Stimulated activated CD4-positive, alpha-beta T cell treated with anti-CD3 and anti-CD28 coated beads, Interleukin-4, amount 100 ng/mL, for 48 hours (primary cell): ENCODE data around the gene PRPF6.

ENCODE experiments used
- DNase-seq, 2 donors: peaks; one replicate each; pipeline ENCODE4 v3.0.0-alpha.2; 2020; ENCODE audit warnings: low read depth in 2 of 2

PRPF6 gene, protein sequence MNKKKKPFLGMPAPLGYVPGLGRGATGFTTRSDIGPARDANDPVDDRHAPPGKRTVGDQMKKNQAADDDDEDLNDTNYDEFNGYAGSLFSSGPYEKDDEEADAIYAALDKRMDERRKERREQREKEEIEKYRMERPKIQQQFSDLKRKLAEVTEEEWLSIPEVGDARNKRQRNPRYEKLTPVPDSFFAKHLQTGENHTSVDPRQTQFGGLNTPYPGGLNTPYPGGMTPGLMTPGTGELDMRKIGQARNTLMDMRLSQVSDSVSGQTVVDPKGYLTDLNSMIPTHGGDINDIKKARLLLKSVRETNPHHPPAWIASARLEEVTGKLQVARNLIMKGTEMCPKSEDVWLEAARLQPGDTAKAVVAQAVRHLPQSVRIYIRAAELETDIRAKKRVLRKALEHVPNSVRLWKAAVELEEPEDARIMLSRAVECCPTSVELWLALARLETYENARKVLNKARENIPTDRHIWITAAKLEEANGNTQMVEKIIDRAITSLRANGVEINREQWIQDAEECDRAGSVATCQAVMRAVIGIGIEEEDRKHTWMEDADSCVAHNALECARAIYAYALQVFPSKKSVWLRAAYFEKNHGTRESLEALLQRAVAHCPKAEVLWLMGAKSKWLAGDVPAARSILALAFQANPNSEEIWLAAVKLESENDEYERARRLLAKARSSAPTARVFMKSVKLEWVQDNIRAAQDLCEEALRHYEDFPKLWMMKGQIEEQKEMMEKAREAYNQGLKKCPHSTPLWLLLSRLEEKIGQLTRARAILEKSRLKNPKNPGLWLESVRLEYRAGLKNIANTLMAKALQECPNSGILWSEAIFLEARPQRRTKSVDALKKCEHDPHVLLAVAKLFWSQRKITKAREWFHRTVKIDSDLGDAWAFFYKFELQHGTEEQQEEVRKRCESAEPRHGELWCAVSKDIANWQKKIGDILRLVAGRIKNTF

GRCh38 chr20:63980806-63981728 lies at the start of gene PRPF6:
Gene PRPF6, plus strand, starts transcription at chr20:63981132. Its CDS starts 114 bp downstream, at chr20:63981246.
- peak; percentile 92 to 95 for DNase-seq

- DNase-seq, result no peak
Observed at GRCh38 chr20:63931735-63932134, 49.2 kb upstream of the PRPF6 start.

- DNase-seq, result no peak
Observed at GRCh38 chr20:63932606-63933160, 48.2 kb upstream of the PRPF6 start.

DNA sequence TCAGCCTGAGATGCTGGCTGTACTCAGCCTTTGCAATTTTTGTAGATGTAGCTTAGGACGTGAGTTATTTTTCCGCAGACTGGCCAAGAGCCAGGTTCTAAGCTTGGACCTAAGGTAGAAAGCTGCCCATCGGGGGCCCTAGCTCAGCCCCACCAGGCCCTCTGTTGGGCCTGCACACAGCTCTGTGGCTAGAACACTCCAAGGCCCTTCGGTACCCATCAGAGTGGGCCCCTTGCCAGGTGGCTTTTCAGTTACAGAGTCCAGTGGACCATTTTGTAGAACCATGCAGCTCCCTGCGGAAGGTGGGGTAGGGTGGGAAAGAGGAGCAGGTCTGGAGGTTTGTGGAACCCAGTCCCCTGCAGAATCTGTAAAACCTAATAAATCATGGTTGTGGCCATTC lies 47.3 kb upstream of the PRPF6 start:
- no peak for DNase-seq

DNA sequence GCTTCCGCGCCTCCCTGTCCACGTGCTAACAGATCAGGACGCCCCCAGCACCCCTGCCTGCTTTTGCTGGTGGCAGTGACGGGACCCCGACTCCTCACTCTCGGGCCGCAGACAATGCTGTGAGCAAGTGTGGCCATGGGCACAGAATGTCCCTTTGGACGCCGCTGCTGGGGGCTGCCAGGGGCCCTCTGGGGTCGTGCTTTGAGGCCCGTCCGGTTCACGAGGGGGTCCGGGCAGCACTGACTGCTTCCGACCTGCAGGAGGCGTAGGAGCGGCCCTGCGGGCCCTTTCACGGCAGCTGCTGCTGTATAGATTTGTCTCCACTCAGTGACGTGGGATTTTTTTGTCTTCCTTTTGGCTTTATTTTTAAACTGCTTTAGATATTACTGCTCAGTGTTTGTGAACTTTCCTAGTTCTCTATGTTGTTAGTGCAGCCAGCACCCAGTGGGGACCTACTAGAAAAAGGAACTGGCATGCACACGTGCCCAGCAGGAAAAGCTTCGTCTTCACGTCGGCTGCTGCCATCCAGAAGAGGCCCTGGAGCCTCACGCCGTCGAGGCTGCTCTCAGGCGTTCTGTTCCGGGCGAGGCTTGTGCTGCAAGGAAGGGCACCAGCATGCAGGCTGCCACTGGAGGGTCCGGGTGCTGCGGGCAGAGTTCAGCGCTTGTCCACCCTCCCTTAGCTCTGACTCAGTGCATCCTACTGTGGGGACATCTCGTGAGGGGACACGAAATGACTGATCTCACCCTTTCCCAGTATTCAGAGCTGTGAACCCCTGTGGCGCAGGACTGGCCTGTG lies 46.5 kb upstream of the PRPF6 start:
- DNase-seq, result no peak

DNA sequence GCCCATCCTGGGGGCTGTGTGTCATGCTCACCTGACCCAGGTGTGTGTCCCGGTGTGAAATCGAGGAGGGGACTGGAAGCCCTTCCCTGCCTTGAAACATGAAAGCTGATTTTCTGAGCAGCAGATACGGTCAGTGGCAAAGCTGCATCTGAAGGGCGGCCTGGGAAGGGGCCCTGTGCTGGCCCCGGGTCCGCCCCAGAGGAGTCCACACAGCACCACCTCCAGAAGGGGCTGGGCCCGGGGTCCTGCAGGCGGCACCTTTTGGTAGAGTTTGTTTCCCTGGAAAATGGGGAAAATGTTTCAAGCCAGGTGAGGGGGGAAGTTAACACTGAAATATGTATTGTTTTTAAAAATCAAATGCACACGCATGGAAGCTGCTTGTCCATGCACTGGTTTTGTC lies 45.5 kb upstream of the PRPF6 start:
- no peak for DNase-seq

GRCh38 chr20:63937596-63937995 lies 43.3 kb upstream of the PRPF6 start:
- DNase-seq, result no peak

DNA sequence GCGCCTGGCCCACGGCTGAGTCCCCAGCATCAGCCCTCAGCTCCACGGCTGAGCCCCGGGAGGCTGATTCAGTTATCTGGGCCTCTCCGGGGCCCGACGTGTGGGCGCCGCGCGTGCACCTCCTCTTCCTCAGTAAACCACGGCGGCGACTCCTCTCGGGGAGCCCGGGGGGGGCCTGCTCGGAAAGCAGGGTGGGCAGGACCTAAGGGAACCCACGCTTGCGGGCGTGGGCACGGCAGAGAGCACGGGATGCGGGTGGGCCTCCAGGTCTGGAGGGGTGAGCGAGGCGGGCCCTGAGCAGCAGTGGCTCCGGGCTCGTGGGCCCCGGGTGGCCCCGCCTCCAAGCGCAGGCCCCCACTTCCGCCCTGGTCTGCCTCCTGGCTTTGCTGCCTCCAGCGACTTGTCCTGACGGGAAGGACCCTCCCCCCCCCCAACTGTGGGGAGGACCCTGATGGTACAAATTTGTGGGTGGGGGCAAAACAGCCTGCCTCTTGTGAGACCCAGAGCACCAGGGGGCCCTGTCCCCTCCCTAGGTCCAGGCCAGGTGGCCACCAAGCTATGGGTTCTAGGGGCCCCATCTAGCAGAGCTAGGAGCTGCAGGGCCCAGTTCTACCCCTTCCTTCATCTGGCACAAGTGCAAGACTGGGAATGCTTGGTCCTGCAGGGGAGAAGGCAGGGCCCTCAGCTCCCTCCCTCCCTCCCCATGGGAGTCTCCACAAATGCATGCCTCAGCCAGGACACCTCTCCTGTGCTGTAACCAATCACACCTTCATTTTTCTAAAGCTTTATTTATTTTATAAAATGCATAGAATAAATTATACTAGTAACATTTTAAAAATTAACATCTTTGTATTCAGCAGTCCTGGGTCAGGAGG lies 41.6 kb upstream of the PRPF6 start:
- DNase-seq, result no peak

DNA sequence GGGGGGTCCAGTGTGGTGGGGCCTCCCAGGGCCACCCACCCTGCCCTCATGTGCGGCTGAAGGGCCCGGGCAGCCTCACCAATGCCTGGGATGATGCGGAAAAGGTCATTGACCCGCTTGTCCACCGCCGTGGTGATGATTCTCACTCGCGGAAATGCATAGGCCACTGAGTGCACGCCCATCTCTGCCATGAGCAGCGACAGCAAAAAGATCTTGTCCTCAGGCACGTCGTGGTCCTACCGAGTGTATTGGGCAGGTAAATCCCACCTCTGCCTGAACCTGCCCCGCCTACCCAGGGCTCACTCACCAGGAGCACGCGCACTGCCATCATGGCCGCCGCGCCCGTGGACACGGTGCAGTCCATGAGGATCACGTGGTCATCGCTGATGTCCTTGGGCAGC lies 40.9 kb upstream of the PRPF6 start:
- DNase-seq, result no peak

GRCh38 chr20:63940472-63941266 lies 40.3 kb upstream of the PRPF6 start:
- DNase-seq, result no peak

DNA sequence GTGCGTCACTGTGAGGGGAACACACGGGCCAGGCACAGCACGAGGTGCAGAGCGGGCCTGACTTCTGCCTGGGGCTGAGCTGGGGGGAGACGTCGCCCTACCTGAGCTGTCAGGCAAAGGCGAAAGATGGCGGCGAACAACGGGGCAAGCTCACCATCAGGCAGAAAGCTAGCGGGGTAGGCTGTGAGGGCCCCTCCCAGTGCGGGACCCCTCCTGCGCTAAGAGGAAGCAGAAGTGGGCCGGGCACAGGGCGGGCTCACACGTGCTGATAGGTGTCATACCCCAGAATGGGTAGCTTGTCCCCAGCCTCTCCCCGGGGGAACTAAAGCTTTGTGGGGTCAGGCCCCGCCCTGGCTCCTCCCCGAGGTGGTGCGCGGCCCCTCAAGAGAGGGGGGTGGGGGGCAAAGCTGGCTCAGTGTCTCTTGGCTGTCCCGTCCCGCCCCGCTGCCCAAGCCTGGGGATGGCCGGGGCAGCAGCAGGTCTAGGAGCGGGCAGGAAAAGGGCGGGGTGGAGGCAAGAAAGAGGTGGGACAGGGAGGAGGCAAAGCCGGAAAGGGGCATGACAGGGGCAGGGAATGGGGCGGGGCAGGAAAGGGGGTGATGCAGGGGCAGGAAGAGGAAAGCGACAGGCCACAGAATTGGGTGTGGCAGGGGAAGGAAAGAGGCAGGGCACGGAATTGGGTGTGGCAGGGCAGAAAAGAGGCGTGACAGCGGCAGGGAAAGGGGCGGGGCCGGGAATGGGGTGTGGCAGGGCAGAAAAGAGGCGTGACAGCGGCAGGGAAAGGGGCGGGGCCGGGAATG lies 39.5 kb upstream of the PRPF6 start:
- peak; percentile 59 to 64 for DNase-seq

DNA sequence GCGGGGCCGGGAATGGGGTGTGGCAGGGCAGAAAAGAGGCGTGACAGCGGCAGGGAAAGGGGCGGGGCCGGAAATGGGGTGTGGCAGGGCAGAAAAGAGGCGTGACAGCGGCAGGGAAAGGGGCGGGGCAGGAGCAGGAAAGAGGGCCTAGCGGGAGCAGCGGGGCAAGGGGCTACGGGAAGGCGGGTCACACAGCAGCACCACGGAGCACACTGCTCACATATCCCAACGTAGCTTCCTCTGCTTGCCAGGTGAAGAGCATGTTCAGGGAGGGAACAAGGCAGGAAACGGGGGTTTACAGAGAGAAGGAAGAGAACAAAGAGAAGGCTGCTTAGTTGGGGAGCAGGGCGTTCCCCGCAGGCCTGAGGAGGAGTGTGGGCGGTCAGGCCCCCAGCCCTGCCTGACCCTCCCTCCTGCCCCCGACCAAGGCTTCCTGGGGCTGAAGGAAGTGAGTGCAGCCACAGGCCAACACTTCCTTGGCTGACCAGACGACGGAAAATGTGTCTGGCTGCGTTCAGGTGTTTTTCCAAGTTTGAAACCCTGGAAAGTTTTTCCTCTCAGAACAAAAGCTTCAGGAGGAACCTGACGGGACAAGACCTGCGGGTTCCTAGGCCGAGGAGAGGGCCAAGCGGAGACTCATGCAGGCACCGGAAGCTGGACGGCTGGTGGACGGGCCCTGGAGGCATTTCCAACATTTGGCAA lies 38.5 kb upstream of the PRPF6 start:
- peak in 1 of 2 donors; percentile 60 for DNase-seq

- no peak for DNase-seq
Observed at GRCh38 chr20:63942969-63943807, 37.7 kb upstream of the PRPF6 start.

GRCh38 chr20:63943808-63944077 lies 37.2 kb upstream of the PRPF6 start:
- no peak for DNase-seq

DNA sequence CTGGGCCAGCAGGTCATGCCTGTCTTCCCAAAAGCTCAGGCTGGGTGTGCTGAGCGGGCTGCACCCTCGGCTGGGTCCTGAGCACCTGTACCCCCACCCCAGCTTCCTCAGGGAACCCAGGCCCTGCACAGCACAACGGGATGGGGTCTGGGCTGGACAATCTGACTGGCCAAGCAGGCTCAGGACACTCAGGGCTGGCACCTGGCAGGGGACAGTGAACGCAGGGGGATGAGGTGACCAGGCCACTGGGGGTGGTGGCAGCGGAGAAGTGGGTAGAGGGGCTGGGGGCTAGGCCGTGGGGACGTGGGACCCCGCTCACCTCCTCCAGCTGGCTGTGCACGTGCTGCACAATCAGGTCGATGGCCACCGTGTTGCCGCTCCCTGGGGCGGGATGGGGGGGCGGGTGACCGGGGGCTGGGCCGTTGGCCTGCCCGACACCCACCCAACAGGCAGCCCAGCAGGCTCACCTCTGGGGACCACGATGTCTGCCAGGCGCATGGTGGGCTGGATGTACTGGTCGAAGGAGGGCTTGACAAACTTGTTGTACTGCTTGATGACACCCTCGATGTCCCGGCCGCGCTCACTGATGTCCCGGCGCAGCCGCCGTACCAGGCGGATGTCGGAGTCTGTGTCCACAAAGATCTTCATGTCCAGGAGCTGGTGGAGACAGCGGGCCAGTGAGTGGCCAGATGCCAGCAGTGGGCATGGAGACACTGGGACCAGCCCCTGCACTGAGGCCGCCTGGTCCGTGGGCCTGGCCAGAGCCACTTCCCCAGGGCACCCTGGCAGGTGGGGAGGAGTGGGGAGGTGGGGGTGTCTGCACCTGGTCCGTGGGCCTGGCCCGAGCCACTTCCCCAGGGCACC lies 36.6 kb upstream of the PRPF6 start:
- DNase-seq, result no peak
